HCT116 (cell line): ENCODE data around the gene HEATR5A. TPM values are rescaled to one million over a fixed set of nuclear protein-coding genes. Genes with fewer than 3 reads are reported as not detected.
"Not testable (repeated sequence)": the region's sequence is repeated elsewhere in the genome, so short reads cannot be mapped to it uniquely, and the experiment has no call there.

Experiments
- ATAC-seq: fragments of 200-7000 bp; cut with Tn5 transposase; 2 replicates; pipeline ENCODE4 v1.9.1; 2020; ENCODE audit warnings: mild to moderate bottlenecking, moderate library complexity
- BruUV-seq: library from RNA; stranded (reverse); fragments of 400-500 nt; replicated peaks from 2 replicates; lab custom pipeline; 2021; lab: Mats Ljungman, UMichigan
- CTCF ChIA-PET: fragments of 300-600 bp; sonication (Branson Sonifier 250); formaldehyde crosslinking; loops from one replicate; lab custom pipeline; 2021; ENCODE audit warnings: antibody characterized with exemption; lab: Charles Lee
- POLR2A ChIA-PET: fragments of 300-600, 350-600 bp; sonication (Branson Sonifier 250); formaldehyde crosslinking; loops from one replicate; lab custom pipeline; 2021; ENCODE audit warnings: antibody characterized with exemption; lab: Charles Lee
- RAD21 ChIA-PET, 2 experiments: fragments of 300-600 bp; sonication (Branson Sonifier 250); formaldehyde crosslinking; loops; one replicate each; lab custom pipeline; 2023; ENCODE audit warnings: low total read pairs in 2 of 2; ENCODE audit not compliant: uncharacterized antibody in 2 of 2, unreplicated experiment in 2 of 2, low non-redundant PET in 1 of 2; lab: Charles Lee
- DNase-seq: peaks from one replicate; pipeline ENCODE4 v3.0.0-alpha.2; 2010; ENCODE audit warnings: low read depth, low spot score
- H2AFZ ChIP-seq: fragments of 200-600 bp; shearing (Covaris generic), sonication (generic); 2 replicates; pipeline ENCODE4 v1.6.1; 2017; ENCODE audit warnings: low read depth, mixed run types, mixed read lengths, antibody characterized with exemption, low read length; ENCODE audit not compliant: poor library complexity, severe bottlenecking
- H3K27ac ChIP-seq: 2 replicates; pipeline ENCODE4 v1.5.1; 2012; ENCODE audit warnings: low read depth, low read length
- H3K27me3 ChIP-seq: fragments of 200-600 bp; sonication (generic); 2 replicates; pipeline ENCODE4 v1.6.1; 2016; ENCODE audit warnings: mixed run types, low read length, mixed read lengths; ENCODE audit not compliant: insufficient read depth
- H3K36me3 ChIP-seq, 2 experiments: fragments of 200-500 bp in 1 of 2; fragments of 200-600 bp in 1 of 2; sonication (Bioruptor generic) in 1 of 2; sonication (generic) in 1 of 2; 2 replicates each; pipeline versions ENCODE4 v1.5.1 to v1.6.1; 2014 to 2016; ENCODE audit warnings: low read length in 2 of 2, inconsistent platforms in 1 of 2, mixed read lengths in 1 of 2, mixed run types in 1 of 2; ENCODE audit not compliant: insufficient read depth in 2 of 2, control insufficient read depth in 1 of 2
- H3K4me1 ChIP-seq, 2 experiments: fragments of 200-600 bp in 1 of 2; sonication (generic) in 1 of 2; 2 replicates each; pipeline versions ENCODE4 v1.5.1 to v1.6.1; 2012 to 2017; ENCODE audit warnings: low read length in 2 of 2, inconsistent platforms in 1 of 2, mild to moderate bottlenecking in 1 of 2, mixed read lengths in 1 of 2, mixed run types in 1 of 2, moderate library complexity in 1 of 2; ENCODE audit not compliant: insufficient read depth in 2 of 2, control insufficient read depth in 1 of 2
- H3K4me2 ChIP-seq: fragments of 200-600 bp; sonication (generic); 2 replicates; pipeline ENCODE4 v1.6.1; 2017; ENCODE audit warnings: mixed run types, low read length, mixed read lengths
- H3K4me3 ChIP-seq, 2 experiments: fragments of 200-600 bp in 1 of 2; sonication (generic) in 1 of 2; replicated peaks in 1 of 2; 2 replicates each; pipeline ENCODE4 v1.5.1; 2011 to 2016; ENCODE audit warnings: low read length in 2 of 2, control low read depth in 1 of 2, low read depth in 1 of 2, mild to moderate bottlenecking in 1 of 2, mixed read lengths in 1 of 2, mixed run types in 1 of 2
- H3K79me2 ChIP-seq: fragments of 200-600 bp; sonication (generic); 2 replicates; pipeline ENCODE4 v1.6.1; 2017; ENCODE audit warnings: mild to moderate bottlenecking, mixed run types, low read length, moderate library complexity, mixed read lengths; ENCODE audit not compliant: insufficient read depth
- H3K9ac ChIP-seq: fragments of 200-600 bp; sonication (generic); 2 replicates; pipeline ENCODE4 v1.6.1; 2016; ENCODE audit warnings: low read length, mixed read lengths
- H3K9me2 ChIP-seq: fragments of 200-600 bp; sonication (generic), shearing (Covaris generic); 2 replicates; pipeline ENCODE4 v1.6.1; 2017; ENCODE audit warnings: mixed run types, mild to moderate bottlenecking, moderate library complexity; ENCODE audit not compliant: insufficient read depth
- H3K9me3 ChIP-seq, 2 experiments: fragments of 200-500 bp in 1 of 2; fragments of 200-600 bp in 1 of 2; sonication (Bioruptor generic) in 1 of 2; sonication (generic) in 1 of 2; 2 replicates each; pipeline ENCODE4 v1.6.1; 2014 to 2017; ENCODE audit warnings: low read length in 2 of 2, mixed read lengths in 2 of 2, inconsistent platforms in 1 of 2, low read depth in 1 of 2, mild to moderate bottlenecking in 1 of 2, mixed run types in 1 of 2, moderate library complexity in 1 of 2; ENCODE audit not compliant: control insufficient read depth in 1 of 2, insufficient read depth in 1 of 2
- H4K20me1 ChIP-seq: fragments of 200-600 bp; sonication (generic), shearing (Covaris generic); 2 replicates; pipeline ENCODE4 v1.6.1; 2017; ENCODE audit warnings: mixed run types, mild to moderate bottlenecking, moderate library complexity; ENCODE audit not compliant: insufficient read depth
- EZH2phosphoT487 ChIP-seq: fragments of 200-600 bp; IDR thresholded peaks from 2 replicates; pipeline ENCODE4 v1.6.1; 2018; ENCODE audit warnings: antibody characterized with exemption, borderline replicate concordance
- JUND ChIP-seq: IDR thresholded peaks from 2 replicates; pipeline ENCODE4 v1.6.1; 2012
- POLR2AphosphoS5 ChIP-seq: IDR thresholded peaks from 2 replicates; pipeline ENCODE4 v1.6.1; 2011; ENCODE audit warnings: mild to moderate bottlenecking, low read depth, low read length, moderate library complexity
- RAD21 ChIP-seq: IDR thresholded peaks from 2 replicates; pipeline ENCODE4 v1.6.1; 2012; ENCODE audit warnings: low read depth, mild to moderate bottlenecking
- SIN3A ChIP-seq: IDR thresholded peaks from 2 replicates; pipeline ENCODE4 v1.6.1; 2012; ENCODE audit warnings: low read depth
- SP1 ChIP-seq: IDR thresholded peaks from 2 replicates; pipeline ENCODE4 v1.6.1; 2012; ENCODE audit warnings: low read depth
- YY1 ChIP-seq: IDR thresholded peaks from 2 replicates; pipeline ENCODE4 v1.6.1; 2011; ENCODE audit warnings: low read length, low read depth, moderate library complexity, mild to moderate bottlenecking; ENCODE audit not compliant: insufficient replicate concordance; ENCODE audit errors: extremely low read depth
- ZNF274 ChIP-seq: fragments of 200-500 bp; sonication (Bioruptor generic); IDR thresholded peaks from 2 replicates; pipeline ENCODE4 v1.6.1; 2014; ENCODE audit warnings: mild to moderate bottlenecking, low read depth, low read length, inconsistent platforms
- intact Hi-C: fragments of 100-400 bp; cut with micrococcal nuclease; formaldehyde crosslinking; loops from 2 replicates; pipeline ENCODE4 v1.10.0; 2022
- total RNA-seq: library from RNA; stranded (reverse); gene quantifications from one replicate; pipeline ENCODE4 v1.2.1, GENCODE V29; 2021; ENCODE audit not compliant: unreplicated experiment
- TF ChIP-seq, protein P1 (sequence below): IDR thresholded peaks from 2 replicates; pipeline ENCODE4 v1.6.1; 2012

The HEATR5A gene
- total RNA-seq, 1 experiment from 2014 or later, result 20.9 TPM

DNA sequence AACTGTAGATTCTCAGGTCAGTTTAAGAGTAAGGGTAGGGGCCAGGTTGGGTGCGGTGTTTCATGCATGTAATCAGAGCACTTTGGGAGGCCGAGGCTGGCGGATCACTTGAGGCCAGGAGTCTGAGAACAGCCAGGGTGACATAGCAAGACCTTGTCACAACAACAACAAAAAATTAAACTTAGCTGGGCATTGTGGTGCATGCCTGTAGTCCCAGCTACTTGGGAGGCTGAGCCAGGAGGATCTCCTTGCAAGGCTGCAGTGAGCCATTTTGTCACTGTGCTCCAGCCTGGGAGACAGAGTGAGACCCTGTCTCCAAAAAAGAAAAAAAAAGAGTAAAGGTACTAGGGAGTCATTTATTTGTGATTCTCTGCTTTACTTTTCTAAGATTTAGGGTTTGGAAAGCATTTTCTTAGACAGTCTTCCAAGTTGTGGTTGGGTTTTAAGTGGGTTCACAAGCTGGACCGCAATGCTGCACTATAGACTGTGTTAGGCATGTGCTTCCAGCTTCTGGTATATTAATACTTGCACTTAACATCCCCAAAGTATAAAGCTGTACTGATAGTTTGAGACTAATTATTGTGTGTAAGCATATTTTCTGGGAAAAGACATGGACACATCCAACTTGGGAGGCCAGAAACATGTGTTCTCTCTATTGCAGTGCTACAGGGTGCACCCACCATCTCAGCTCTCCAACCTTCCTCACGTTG lies 163.7 kb downstream of the HEATR5A start:
- ChIA-PET RAD21 (no interaction called here), POLR2A (no interaction called here), CTCF (no interaction called here)
- H3K27ac ChIP-seq, result no peak overlapping the region
- no peak for TF ChIP-seq POLR2AphosphoS5
- TF ChIP-seq, protein P1, sequence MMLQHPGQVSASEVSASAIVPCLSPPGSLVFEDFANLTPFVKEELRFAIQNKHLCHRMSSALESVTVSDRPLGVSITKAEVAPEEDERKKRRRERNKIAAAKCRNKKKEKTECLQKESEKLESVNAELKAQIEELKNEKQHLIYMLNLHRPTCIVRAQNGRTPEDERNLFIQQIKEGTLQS, result no peak
- TF ChIP-seq SIN3A, result no peak
- TF ChIP-seq EZH2phosphoT487, result no peak
- TF ChIP-seq SP1, result no peak
- TF ChIP-seq YY1, result no peak
- TF ChIP-seq ZNF274, result no peak
- TF ChIP-seq JUND, result no peak
- no peak for TF ChIP-seq RAD21
- no peaks in the 10 kb centered on the region for H3K9me2 ChIP-seq
- H3K36me3 ChIP-seq, result no peaks in the 10 kb centered on the region
- ATAC-seq (no peak), DNase-seq (no peak)
- intact Hi-C loops, result no loop called here
- peaks cover under 1 to 2% of the 10 kb centered on the region in 2 experiments; a peak in 2 of 4 replicates for H3K4me1 ChIP-seq
- H2AFZ ChIP-seq, result no peak overlapping the region
- no peak overlapping the region for H3K4me3 ChIP-seq
- no peak overlapping the region for H3K9ac ChIP-seq
- no peak overlapping the region for H3K4me2 ChIP-seq
- BruUV-seq, result no TSS peak
- H3K9me3 ChIP-seq, result no peaks in the 10 kb centered on the region
- H3K27me3 ChIP-seq, result no peaks in the 10 kb centered on the region
- H4K20me1 ChIP-seq, result no peaks in the 10 kb centered on the region
- no peaks in the 10 kb centered on the region for H3K79me2 ChIP-seq

DNA sequence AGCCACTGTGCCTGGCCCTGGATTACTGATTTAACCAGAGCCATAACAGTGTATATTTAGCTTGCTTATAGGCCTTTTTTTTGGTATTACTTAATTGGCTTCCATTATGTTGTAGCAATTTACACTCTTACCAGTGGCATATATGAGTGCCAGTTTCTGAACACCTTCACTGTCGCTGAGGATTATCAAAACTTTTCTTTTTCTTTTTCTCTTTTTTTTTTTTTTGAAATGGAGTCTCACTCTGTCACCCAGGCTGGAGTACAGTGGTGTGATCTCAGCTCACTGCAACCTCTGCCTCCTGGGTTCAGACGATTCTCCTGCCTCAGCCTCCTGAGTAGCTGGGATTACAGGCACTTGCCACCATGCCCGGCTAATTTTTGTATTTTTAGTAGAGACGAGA lies 164.4 kb downstream of the HEATR5A start:
- DNase-seq, H4K20me1 ChIP-seq, intact Hi-C loops, H3K9me3 ChIP-seq, H2AFZ ChIP-seq, H3K4me1 ChIP-seq, H3K9ac ChIP-seq, H3K4me3 ChIP-seq, H3K9me2 ChIP-seq, RAD21 ChIA-PET, BruUV-seq, H3K27me3 ChIP-seq, ATAC-seq, H3K36me3 ChIP-seq, H3K79me2 ChIP-seq, H3K27ac ChIP-seq, CTCF ChIA-PET, H3K4me2 ChIP-seq: not testable (repeated sequence)
- POLR2A ChIA-PET, result interaction anchor here (0.6 kb wide), 1 partner anchor 26 kb away, joined by 3 read pairs; no protein-coding TSS in a partner anchor
